T47D (cell line): Measurements from ENCODE around the gene RNU7-1.
A peak's percentile ranks its signal among the peaks of the same experiment; 100 is the strongest.

Source experiments
- DNase-seq, 2 experiments: peaks; one replicate each; pipeline versions ENCODE4 v3.0.0 to v3.0.0-alpha.2; 2011 to 2012; ENCODE audit warnings: low read depth in 1 of 2, low spot score in 1 of 2
- JUND ChIP-seq: IDR thresholded peaks from 2 replicates; pipeline ENCODE4 v1.6.1; 2012; ENCODE audit warnings: low read depth
- in situ Hi-C: cut with HindIII; loops from 2 replicates; pipeline ENCODE4 v1.10.0; 2016; ENCODE audit warnings: low sequenced_read_pairs, low pct_unique_long_range_greater_than_20kb

Gene RNU7-1

DNA sequence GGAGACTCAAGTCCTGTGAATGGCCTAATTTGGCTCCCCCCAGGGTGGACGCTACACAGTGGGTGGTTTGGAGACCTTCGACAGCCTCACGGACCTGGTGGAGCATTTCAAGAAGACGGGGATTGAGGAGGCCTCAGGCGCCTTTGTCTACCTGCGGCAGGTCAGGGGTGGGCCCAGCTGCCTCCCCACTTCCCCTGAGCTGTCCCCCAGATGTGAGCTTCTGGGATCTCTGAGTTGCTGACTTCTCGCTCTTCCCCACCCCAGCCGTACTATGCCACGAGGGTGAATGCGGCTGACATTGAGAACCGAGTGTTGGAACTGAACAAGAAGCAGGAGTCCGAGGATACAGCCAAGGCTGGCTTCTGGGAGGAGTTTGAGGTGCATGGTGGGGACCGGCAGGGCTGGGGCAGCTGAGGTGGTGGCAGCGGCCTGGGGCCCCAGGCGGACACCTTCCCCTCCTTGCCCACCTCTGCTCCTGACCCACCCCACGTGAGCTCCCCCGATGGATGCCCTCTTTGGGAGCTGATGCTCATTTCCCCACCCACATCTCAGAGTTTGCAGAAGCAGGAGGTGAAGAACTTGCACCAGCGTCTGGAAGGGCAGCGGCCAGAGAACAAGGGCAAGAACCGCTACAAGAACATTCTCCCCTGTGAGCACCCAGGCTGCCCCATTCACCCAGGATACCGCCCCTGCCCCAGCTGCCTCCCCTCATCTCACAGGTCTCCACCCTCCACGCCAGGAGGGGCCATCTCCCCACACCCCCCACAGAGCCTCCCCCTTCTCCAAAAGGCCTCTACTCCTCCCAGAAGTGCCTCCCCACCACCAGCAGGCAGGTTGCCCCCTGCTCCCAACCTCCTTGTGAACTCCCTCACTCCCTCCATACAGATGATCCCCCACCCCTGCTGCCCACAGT, 11.7 kb downstream of the RNU7-1 start:
- in situ Hi-C loops, result no loop called here
- DNase-seq, result no peak
- no peak for TF ChIP-seq JUND

DNA sequence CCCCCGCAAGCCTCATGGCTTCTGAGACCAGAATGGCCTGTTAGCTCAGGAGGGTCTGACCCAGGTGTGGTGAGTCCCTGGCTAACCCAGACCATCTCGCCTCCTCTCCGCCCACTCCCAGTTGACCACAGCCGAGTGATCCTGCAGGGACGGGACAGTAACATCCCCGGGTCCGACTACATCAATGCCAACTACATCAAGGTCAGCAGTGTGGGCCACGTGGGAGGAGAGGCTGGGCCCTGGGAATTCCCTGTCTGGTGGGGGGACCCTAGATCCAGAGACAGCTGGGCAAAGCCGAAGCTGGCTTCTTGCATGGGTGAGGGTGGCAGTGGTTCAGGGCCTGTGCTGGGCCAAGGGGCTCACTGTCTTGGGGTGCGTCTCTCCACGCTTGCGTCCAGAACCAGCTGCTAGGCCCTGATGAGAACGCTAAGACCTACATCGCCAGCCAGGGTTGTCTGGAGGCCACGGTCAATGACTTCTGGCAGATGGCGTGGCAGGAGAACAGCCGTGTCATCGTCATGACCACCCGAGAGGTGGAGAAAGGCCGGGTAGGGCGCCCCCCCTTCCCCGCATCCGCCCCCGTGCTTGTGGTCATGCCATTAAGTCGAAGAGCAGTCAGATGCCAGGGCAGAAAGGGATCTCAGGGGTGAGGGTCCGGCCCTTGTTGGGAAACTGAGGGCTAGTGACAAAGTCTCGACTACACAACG, 12.6 kb downstream of the RNU7-1 start:
- DNase-seq, result no peak
- no peak for TF ChIP-seq JUND
- in situ Hi-C loops, result no loop called here

- in situ Hi-C loops, result no loop called here
- TF ChIP-seq JUND, result no peak
- no peak for DNase-seq
Observed at GRCh38 chr12:6957151-6957701, 13.6 kb downstream of the RNU7-1 start.

DNA sequence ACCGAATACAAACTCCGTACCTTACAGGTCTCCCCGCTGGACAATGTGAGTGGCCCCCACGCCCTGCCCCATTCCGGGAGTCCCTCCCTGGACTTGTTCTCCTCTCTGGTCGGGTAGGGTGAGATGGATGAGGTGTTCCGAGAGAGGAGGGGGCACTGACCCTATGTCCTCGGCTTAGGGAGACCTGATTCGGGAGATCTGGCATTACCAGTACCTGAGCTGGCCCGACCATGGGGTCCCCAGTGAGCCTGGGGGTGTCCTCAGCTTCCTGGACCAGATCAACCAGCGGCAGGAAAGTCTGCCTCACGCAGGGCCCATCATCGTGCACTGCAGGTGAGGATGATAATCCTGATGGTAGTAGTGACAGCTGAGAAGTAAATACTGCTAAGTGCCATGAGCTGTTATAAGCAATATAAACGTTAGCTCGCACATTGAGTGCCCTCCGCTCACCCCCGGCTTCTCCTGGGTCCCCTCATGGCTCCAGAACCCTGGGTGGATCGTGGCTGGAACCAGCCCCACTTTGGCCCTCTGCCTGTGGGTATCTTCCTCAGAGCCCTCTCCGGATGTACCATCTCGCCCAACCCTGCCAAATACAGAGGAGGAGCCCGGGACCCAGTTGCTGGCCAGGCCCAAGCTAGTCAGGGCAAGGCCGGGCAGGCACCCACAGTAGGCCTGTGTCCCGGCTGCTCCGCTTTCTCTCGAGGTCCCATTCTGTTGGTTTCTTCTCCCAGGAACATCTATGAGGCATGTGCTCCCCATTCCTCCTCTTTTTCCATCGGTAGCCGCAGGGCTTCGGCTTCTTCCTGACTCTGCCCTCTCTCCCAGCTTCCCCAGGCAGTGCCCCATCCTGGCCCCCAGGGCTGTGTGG, 14.4 kb downstream of the RNU7-1 start:
- no peak for TF ChIP-seq JUND

GRCh38 chr12:6958609-6959057, 15.0 kb downstream of the RNU7-1 start:
- no peak for DNase-seq
- no peak for TF ChIP-seq JUND
- in situ Hi-C loops, result no loop called here

More for the DNA sequence above, 14.4 kb downstream of the RNU7-1 start:
- DNase-seq, result no peak
- in situ Hi-C loops, result no loop called here

- in situ Hi-C loops, result no loop called here
- no peak for TF ChIP-seq JUND
- DNase-seq, result no peak
Observed at GRCh38 chr12:6959058-6959804, 15.6 kb downstream of the RNU7-1 start.

GRCh38 chr12:6959805-6960592, 16.4 kb downstream of the RNU7-1 start:
- DNase-seq, result no peak
- TF ChIP-seq JUND, result no peak
- in situ Hi-C loops, result no loop called here

DNA sequence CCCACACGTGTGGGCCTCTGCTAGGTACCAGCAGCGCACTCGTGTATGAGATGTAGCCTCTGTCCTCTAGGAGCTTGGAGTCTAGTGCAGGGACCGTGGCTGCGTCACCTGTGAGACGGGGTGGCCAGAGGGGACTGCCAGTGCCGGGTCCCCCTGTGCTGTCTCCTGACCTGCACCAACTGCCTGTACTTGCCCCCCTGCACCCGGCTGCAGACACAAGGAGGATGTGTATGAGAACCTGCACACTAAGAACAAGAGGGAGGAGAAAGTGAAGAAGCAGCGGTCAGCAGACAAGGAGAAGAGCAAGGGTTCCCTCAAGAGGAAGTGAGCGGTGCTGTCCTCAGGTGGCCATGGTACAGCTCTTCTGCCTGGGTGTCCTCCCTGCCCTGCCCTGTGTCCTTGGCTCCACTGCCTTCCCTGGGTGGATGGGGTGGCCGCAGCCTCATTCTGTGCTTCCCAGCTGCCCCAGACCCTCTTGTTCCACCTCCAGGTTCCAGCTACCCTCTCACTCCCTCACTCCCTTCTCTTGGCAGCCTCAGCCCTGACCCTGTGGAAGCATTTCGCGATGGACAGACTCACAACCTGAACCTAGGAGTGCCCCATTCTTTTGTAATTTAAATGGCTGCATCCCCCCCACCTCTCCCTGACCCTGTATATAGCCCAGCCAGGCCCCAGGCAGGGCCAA, 17.1 kb downstream of the RNU7-1 start:
- in situ Hi-C loops, result no loop called here
- peak in 1 of 2 experiments; percentile 50 for DNase-seq
- TF ChIP-seq JUND, result no peak

DNA sequence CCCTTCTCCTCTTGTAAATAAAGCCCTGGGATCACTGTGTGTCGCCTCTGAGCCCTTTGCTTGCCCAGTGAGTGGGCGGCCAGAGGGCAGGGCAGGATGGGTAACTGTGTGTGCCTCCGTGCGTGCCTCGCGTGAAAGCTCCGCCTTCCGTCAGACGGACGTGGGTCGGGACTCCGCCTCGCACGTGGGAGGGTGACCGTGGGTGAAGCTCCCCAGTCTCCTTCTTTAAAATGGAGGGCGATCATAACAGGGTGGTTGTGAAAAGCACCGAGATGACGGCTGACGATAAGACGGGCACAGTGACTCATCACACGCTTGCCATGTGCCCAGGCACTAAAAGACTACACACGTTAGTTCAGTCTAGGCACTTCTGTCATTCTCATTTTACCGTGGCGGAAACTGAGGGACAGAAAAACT, 17.7 kb downstream of the RNU7-1 start:
- DNase-seq, result peak in 1 of 2 experiments; percentile 62
- no peak for TF ChIP-seq JUND
- in situ Hi-C loops, result no loop called here

GRCh38 chr12:6961695-6962284, 18.2 kb downstream of the RNU7-1 start:
- peak in 1 of 2 experiments; percentile 62 for DNase-seq
- TF ChIP-seq JUND, result no peak
- in situ Hi-C loops, result no loop called here
